ENCODE measurements around the gene BBS9.

DNA sequence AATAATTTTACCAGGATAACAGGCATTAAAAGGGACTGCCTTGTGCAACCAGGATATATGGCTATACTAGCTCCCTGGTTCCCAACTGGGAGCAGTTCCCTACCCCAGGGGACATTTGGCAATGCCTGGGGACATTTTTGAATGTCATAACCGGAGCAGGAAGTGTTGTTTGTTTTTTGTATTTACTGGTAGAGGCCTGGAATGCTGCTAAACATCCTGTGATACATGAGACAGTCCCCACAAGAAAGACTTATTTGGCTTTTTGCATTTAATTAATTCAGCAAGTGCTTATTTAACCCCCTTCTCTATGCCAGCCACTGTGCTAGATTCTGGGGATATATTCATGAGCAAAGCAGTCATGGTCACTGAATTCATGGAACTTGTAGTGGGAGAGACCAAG lies 181.2 kb downstream of the BBS9 start:
- TF ChIP-seq, protein P1, sequence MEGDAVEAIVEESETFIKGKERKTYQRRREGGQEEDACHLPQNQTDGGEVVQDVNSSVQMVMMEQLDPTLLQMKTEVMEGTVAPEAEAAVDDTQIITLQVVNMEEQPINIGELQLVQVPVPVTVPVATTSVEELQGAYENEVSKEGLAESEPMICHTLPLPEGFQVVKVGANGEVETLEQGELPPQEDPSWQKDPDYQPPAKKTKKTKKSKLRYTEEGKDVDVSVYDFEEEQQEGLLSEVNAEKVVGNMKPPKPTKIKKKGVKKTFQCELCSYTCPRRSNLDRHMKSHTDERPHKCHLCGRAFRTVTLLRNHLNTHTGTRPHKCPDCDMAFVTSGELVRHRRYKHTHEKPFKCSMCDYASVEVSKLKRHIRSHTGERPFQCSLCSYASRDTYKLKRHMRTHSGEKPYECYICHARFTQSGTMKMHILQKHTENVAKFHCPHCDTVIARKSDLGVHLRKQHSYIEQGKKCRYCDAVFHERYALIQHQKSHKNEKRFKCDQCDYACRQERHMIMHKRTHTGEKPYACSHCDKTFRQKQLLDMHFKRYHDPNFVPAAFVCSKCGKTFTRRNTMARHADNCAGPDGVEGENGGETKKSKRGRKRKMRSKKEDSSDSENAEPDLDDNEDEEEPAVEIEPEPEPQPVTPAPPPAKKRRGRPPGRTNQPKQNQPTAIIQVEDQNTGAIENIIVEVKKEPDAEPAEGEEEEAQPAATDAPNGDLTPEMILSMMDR (IDR thresholded peaks at IDR 0.05): no peak
- no peak for TF ChIP-seq POLR2A (IDR thresholded peaks at IDR 0.05)
- TF ChIP-seq EP300 (IDR thresholded peaks at IDR 0.05): no peak
